Smooth muscle cell (in vitro differentiated cells): ENCODE measurements around the gene NREP. TPM values are rescaled to one million over a fixed set of nuclear protein-coding genes. Genes with fewer than 3 reads are reported as not detected.
"Not testable (repeated sequence)": the region's sequence is repeated elsewhere in the genome, so short reads cannot be mapped to it uniquely, and the experiment has no call there.

Experiments
- DNase-seq: peaks from one replicate; lab custom pipeline; 2025; ENCODE audit not compliant: unreplicated experiment; lab: John Stamatoyannopoulos, UW
- H2AFZ ChIP-seq: fragments of 200-600 bp; sonication (generic); 2 replicates; pipeline ENCODE4 v1.6.0; 2016; ENCODE audit warnings: antibody characterized with exemption, low read depth, mild to moderate bottlenecking
- H3F3A ChIP-seq: fragments of 200-600 bp; sonication (generic); 2 replicates; pipeline ENCODE4 v1.6.0; 2017; ENCODE audit warnings: antibody characterized with exemption, low read depth
- H3K27ac ChIP-seq: fragments of 200-600 bp; sonication (generic); 2 replicates; pipeline ENCODE4 v1.5.1; 2016; ENCODE audit warnings: low read depth, mild to moderate bottlenecking
- H3K27me3 ChIP-seq: fragments of 200-600 bp; sonication (generic); 2 replicates; pipeline ENCODE4 v1.6.1; 2016; ENCODE audit warnings: low read depth, mild to moderate bottlenecking
- H3K36me3 ChIP-seq: fragments of 200-600 bp; sonication (generic); 2 replicates; pipeline ENCODE4 v1.5.1; 2016; ENCODE audit warnings: low read depth
- H3K4me1 ChIP-seq: fragments of 200-600 bp; sonication (generic); 2 replicates; pipeline ENCODE4 v1.5.1; 2016; ENCODE audit warnings: low read depth
- H3K4me2 ChIP-seq: fragments of 200-600 bp; sonication (generic); 2 replicates; pipeline ENCODE4 v1.6.0; 2016; ENCODE audit warnings: mild to moderate bottlenecking
- H3K4me3 ChIP-seq: fragments of 200-600 bp; sonication (generic); 2 replicates; pipeline ENCODE4 v1.5.1; 2016; ENCODE audit warnings: mild to moderate bottlenecking
- H3K79me2 ChIP-seq: fragments of 200-600 bp; sonication (generic); 2 replicates; pipeline ENCODE4 v1.6.0; 2016; ENCODE audit warnings: low read depth, mild to moderate bottlenecking
- H3K9ac ChIP-seq: fragments of 200-600 bp; sonication (generic); 2 replicates; pipeline ENCODE4 v1.6.0; 2016; ENCODE audit warnings: low read depth
- H3K9me3 ChIP-seq: fragments of 200-600 bp; sonication (generic); replicated peaks from 2 replicates; pipeline ENCODE4 v1.5.1; 2016; ENCODE audit warnings: low read depth
- H4K20me1 ChIP-seq: fragments of 200-600 bp; sonication (generic); 2 replicates; pipeline ENCODE4 v1.6.0; 2016; ENCODE audit warnings: low read depth
- CTCF ChIP-seq: fragments of 200-600 bp; sonication (generic); IDR thresholded peaks from 2 replicates; pipeline ENCODE4 v1.5.1; 2017; ENCODE audit warnings: borderline replicate concordance, mild to moderate bottlenecking, antibody characterized with exemption; ENCODE audit not compliant: insufficient read depth, poor library complexity, severe bottlenecking
- WGBS: methylation state at CpG from one replicate; pipeline ENCODE4 v1.1.7; 2016; ENCODE audit warnings: low lambda C conversion rate; 5-methylcytosine and 5-hydroxymethylcytosine counted together
- polyA plus RNA-seq: library from polyadenylated mRNA; unstranded; fragments of >200 nt; fragmentation: Nextera tagmentation; extraction: Ambion mirVana; gene quantifications from 2 replicates; pipeline ENCODE4 v1.2.1, GENCODE V29; 2016
- total RNA-seq: library from RNA; depleted of rRNA; stranded (reverse); fragments of >200 nt; gene quantifications from 2 replicates; pipeline ENCODE4 v1.2.3, GENCODE V29; 2014

Gene NREP
- total and polyA plus RNA-seq, 2 experiments from 2014 or later = 191 to 270 TPM

DNA sequence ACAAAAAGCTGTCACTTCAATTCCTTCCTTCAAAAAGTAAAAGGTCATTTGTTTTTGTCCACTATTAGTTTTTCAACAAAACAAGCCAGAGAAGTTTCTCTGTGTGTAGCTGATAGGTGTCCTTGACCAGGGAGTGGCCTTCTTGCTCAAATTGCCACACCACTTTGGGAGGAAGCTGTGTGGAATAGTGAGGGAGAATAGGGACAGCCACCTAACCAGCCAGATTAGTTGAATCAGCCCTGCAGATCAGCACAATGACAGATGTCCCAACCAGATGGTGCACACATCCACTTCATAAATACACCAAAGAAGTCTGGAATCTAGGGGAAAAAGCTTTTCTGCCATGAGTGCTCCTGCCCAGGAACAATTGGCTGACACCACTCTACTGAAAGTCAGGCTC lies 37.2 kb downstream of the NREP start:
- Histone ChIP-seq H3K27ac (no peak overlapping the region), H3K9ac (no peak overlapping the region), H3F3A (no peaks in the 10 kb centered on the region), H3K9me3 (no peaks in the 10 kb centered on the region), H3K27me3 (no peaks in the 10 kb centered on the region), H3K4me3 (no peak overlapping the region), H3K36me3 (no peaks in the 10 kb centered on the region), H3K79me2 (no peaks in the 10 kb centered on the region), H4K20me1 (no peaks in the 10 kb centered on the region), H3K4me1 (no peaks in the 10 kb centered on the region), H3K4me2 (no peak overlapping the region), H2AFZ (no peak overlapping the region)
- DNase-seq = no peak
- no peak for TF ChIP-seq CTCF

DNA sequence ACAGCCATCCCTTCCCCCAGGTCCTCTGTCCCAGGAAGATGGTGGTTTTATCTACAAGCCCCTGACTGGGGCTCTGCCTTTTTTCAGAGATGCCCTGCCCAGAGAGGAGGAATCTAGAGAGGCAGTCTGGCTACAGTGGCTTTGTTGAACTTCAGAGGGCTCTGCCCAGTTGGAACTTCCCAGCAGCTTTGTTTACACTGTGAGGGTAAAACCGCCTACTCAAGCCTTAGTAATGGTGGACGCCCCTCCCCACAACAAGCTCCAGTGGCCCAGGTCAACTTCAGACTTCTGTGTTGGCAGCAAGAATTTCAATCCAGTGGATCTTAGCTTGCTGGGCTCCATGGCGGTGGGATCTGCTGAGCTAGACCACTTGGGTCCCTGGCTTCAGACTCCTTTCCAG lies 40.2 kb downstream of the NREP start:
- H3K4me3 ChIP-seq, H3K36me3 ChIP-seq, H3K79me2 ChIP-seq, H3K4me2 ChIP-seq, H3K4me1 ChIP-seq, H3K27me3 ChIP-seq, H3K27ac ChIP-seq, H3K9ac ChIP-seq, DNase-seq, H4K20me1 ChIP-seq, H2AFZ ChIP-seq, H3F3A ChIP-seq, H3K9me3 ChIP-seq: not testable (repeated sequence)
- WGBS = 85% methylated on average over 3 of the region's 3 CpGs

DNA sequence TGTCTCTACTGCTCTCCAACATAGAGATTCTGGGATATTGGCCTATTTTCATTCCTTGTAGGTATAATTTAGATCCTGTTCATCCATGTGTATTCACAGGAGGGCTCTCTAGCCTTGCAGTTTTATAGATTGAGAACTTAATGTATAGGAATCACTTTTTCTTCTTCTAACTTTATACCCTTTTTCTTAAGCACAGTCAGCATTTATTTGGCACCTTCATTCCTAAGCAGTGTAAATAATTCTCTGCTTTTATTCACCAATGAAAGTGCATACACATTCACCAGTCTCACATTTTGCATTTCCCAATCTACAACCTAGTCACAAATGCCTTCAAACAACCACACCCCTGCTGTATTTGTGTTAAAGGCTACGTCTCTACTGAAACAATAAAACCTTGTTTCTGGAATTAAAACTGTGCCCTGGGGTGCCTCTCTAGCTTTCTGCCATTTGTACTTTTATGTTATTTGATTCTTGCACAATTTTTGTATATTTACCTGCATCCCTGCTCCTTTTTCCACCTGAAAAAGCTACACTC lies 49.3 kb downstream of the NREP start:
- no peaks in the 10 kb centered on the region for H3K9me3 ChIP-seq
- H3K79me2 ChIP-seq = no peaks in the 10 kb centered on the region
- no peak overlapping the region for H3K4me3 ChIP-seq
- no peak for DNase-seq
- H3K9ac ChIP-seq = no peak overlapping the region
- no peaks in the 10 kb centered on the region for H3K27me3 ChIP-seq
- no peak overlapping the region for H3K27ac ChIP-seq
- no peaks in the 10 kb centered on the region for H3K36me3 ChIP-seq
- no peaks in the 10 kb centered on the region for H3K4me1 ChIP-seq
- TF ChIP-seq CTCF = no peak
- H4K20me1 ChIP-seq = no peaks in the 10 kb centered on the region
- no peak overlapping the region for H2AFZ ChIP-seq
- no peaks in the 10 kb centered on the region for H3F3A ChIP-seq
- no peak overlapping the region for H3K4me2 ChIP-seq
- WGBS = 70% methylated on average over 1 of the region's 1 CpG

DNA sequence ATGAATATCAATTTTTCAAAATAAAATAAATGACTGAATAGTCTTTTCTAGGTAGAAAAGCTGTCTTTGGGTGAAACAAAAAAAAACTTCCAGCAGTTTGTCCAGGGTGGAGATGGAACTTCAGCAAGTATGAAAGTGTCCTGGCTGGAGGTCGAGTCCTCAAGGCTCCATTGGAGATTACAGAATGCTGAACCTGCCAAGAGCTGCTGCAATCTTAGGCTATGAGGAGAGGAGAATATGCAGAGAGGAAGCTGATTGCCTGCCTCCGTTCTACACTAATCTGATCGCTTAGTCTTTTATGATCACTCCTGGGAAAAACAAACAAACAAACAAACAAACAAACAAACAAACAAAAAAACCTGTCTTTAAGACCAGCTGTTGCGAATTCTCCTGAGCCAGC lies 50.6 kb downstream of the NREP start:
- Histone ChIP-seq H3K27me3 (no peaks in the 10 kb centered on the region), H3K36me3 (no peaks in the 10 kb centered on the region)
- no peak for DNase-seq

More for the DNA sequence above, 50.6 kb downstream of the NREP start:
- Histone ChIP-seq H3K4me2 (no peak overlapping the region), H3F3A (no peaks in the 10 kb centered on the region), H3K27ac (no peak overlapping the region), H3K79me2 (no peaks in the 10 kb centered on the region), H2AFZ (no peak overlapping the region), H3K9ac (no peak overlapping the region), H3K4me1 (no peaks in the 10 kb centered on the region), H3K9me3 (no peaks in the 10 kb centered on the region), H3K4me3 (no peak overlapping the region), H4K20me1 (no peaks in the 10 kb centered on the region)
- TF ChIP-seq CTCF = no peak
- WGBS = 47% methylated on average over 4 of the region's 4 CpGs
